HepG2 (cell line): ENCODE data around the gene RAD23A. TPM values are rescaled to one million over a fixed set of nuclear protein-coding genes. Genes with fewer than 3 reads are reported as not detected.
A peak's percentile ranks its signal among the peaks of the same experiment; 100 is the strongest.

Experiments used
- ARID2 ChIP-seq: sonication (generic); formaldehyde crosslinking; IDR thresholded peaks from 2 replicates; pipeline ENCODE4 v1.8.1; 2022; ENCODE audit warnings: mild to moderate bottlenecking, missing genetic modification reagents, borderline replicate concordance
- ASH2L ChIP-seq: fragments of 300-600, 200-600 bp; sonication (generic); IDR thresholded peaks from 2 replicates; pipeline ENCODE4 v1.7.0; 2017; ENCODE audit warnings: low read depth, mild to moderate bottlenecking, moderate library complexity, mixed read lengths, low read length; ENCODE audit not compliant: insufficient read length
- CBX1 ChIP-seq: IDR thresholded peaks from one replicate; pipeline ENCODE4 v1.6.1; 2016; ENCODE audit warnings: antibody characterized with exemption, low read depth
- HNF4G ChIP-seq, 2 experiments: sonication (generic) in 1 of 2; formaldehyde crosslinking in 1 of 2; IDR thresholded peaks; 2 replicates each; pipeline versions ENCODE4 v1.4.0 to v1.6.1; 2011 to 2020; ENCODE audit warnings: borderline replicate concordance in 2 of 2, low read depth in 2 of 2, mild to moderate bottlenecking in 2 of 2, low read length in 1 of 2, missing genetic modification reagents in 1 of 2, moderate library complexity in 1 of 2
- KLF15 ChIP-seq: sonication (generic); formaldehyde crosslinking; IDR thresholded peaks from 2 replicates; pipeline ENCODE4 v1.8.1; 2023; ENCODE audit warnings: borderline replicate concordance, mild to moderate bottlenecking, inconsistent platforms, missing genetic modification reagents, mixed read lengths
- MTA1 ChIP-seq: sonication (generic); formaldehyde crosslinking; IDR thresholded peaks from 2 replicates; pipeline ENCODE4 v1.4.0; 2020; ENCODE audit warnings: missing genetic modification reagents, mild to moderate bottlenecking, borderline replicate concordance
- ONECUT2 ChIP-seq: sonication (generic); formaldehyde crosslinking; IDR thresholded peaks from 2 replicates; pipeline ENCODE4 v1.4.0; 2020; ENCODE audit warnings: missing genetic modification reagents
- SAP130 ChIP-seq: IDR thresholded peaks from 2 replicates; pipeline ENCODE4 v1.6.1; 2016; ENCODE audit warnings: low read depth
- STAG1 ChIP-seq: sonication (generic); formaldehyde crosslinking; IDR thresholded peaks from 2 replicates; pipeline ENCODE4 v1.4.0; 2020; ENCODE audit warnings: missing genetic modification reagents
- U2AF1 ChIP-seq: fragments of 200-400 bp; formaldehyde crosslinking; optimal IDR thresholded peaks from 2 replicates; pipeline ENCODE3; 2017; ENCODE audit warnings: mild to moderate bottlenecking, low read depth, low read length
- ZMAT3 ChIP-seq: sonication (generic); formaldehyde crosslinking; conservative IDR thresholded peaks from 2 replicates; pipeline ENCODE4 v1.7.0; 2021; ENCODE audit warnings: missing genetic modification reagents
- ZNF724P ChIP-seq: sonication (generic); formaldehyde crosslinking; IDR thresholded peaks from 2 replicates; pipeline ENCODE4 v1.8.0; 2022; ENCODE audit warnings: missing genetic modification reagents, borderline replicate concordance
- polyA plus RNA-seq, 8 experiments: library from polyadenylated mRNA; depleted of rRNA in 3 of 8; stranded (reverse) in 7 of 8; unstranded in 1 of 8; fragments of >200 nt; fragmentation: Illumina TruSeq in 4 of 8; extraction: Trizol in 4 of 8; gene quantifications; 2 replicates each; pipeline versions ENCODE4 v1.2.1 to v1.2.3, GENCODE V29; 2011 to 2016; ENCODE audit warnings: low read depth in 4 of 8, missing spikeins in 1 of 8, mixed read lengths in 1 of 8; ENCODE audit not compliant: insufficient read depth in 1 of 8
- total RNA-seq, 5 experiments: library from RNA; depleted of rRNA; stranded (reverse); fragments of >200 nt; fragmentation: Illumina TruSeq; extraction: Trizol; gene quantifications; 2 replicates each; pipeline ENCODE4 v1.2.3, GENCODE V29; 2016; ENCODE audit warnings: low read depth in 1 of 5
- TF ChIP-seq, protein P1 (sequence below): sonication (generic); formaldehyde crosslinking; IDR thresholded peaks from 2 replicates; pipeline ENCODE4 v1.4.0; 2020; ENCODE audit warnings: missing genetic modification reagents
- TF ChIP-seq, protein P2 (sequence below): sonication (generic); formaldehyde crosslinking; IDR thresholded peaks from 2 replicates; pipeline ENCODE4 v1.4.0; 2020; ENCODE audit warnings: missing genetic modification reagents, low read depth, mild to moderate bottlenecking, borderline replicate concordance
- TF ChIP-seq, protein P3 (sequence below), 2 experiments: sonication (generic) in 1 of 2; formaldehyde crosslinking in 1 of 2; IDR thresholded peaks; 2 replicates each; pipeline versions ENCODE4 v1.4.0 to v1.6.1; 2018 to 2020; ENCODE audit warnings: missing genetic modification reagents in 2 of 2, borderline replicate concordance in 1 of 2, low read depth in 1 of 2, mild to moderate bottlenecking in 1 of 2, missing biosample characterization in 1 of 2
- TF ChIP-seq, protein P4 (sequence below): sonication (generic); formaldehyde crosslinking; IDR thresholded peaks from 2 replicates; pipeline ENCODE4 v1.4.0; 2020; ENCODE audit warnings: mild to moderate bottlenecking, missing genetic modification reagents
- TF ChIP-seq, protein P5 (sequence below), 2 experiments: sonication (generic) in 1 of 2; formaldehyde crosslinking in 1 of 2; IDR thresholded peaks; 2 replicates each; pipeline versions ENCODE4 v1.4.0 to v1.6.1; 2016 to 2020; ENCODE audit warnings: borderline replicate concordance in 1 of 2, low read depth in 1 of 2, mild to moderate bottlenecking in 1 of 2, missing genetic modification reagents in 1 of 2

Gene RAD23A
- total and polyA plus RNA-seq, 2 of the 13 experiments (the other 11 are each of a cell fraction or from before 2014, with no cell fraction given), result 42.5 to 54.2 TPM

DNA sequence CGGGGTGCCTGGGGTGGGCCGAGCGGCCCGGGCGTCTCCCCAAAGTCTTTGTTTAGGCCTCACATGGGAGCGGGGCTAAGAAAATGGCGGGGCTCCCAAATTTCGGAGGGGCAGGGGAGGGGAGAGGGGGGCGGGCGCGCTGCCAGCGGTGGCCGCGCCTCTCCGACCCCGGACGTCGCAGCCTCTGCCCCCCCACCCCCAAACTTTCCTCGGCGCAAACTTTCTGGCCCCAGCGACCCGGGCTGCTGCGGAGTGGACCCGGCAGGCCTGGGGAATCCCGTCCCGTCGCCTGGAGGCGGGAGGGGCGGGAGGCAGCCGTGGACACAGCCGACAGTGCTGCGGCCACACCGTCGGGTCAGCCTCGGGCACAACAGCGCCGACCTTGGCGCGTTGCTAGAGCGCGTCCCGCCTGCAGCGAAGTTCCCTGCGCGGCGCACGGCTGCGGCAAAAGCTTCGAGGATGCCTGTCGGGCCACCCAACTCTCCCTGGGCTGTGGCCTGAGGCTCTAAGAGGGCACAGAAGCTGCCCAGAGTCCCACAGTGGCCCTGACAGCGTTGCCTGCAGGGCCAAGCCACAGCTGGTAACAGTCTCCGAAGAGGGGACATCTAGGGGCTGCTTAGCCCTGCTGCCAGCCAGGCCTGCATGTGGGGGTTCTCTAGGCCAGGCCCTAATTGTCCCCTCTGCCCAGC, 50.9 kb downstream of the RAD23A start (continued):
- TF ChIP-seq KLF15, result 0 out of 2 replicates have a peak, but pooled peaks have one; percentile 58
- peak; percentile 15; the same call in 1 of the 2 replicates for TF ChIP-seq ZMAT3 (CRISPR knock-in tag)
- peak; percentile 48; the same call in 1 of the 2 replicates for TF ChIP-seq STAG1
- TF ChIP-seq, protein P1, sequence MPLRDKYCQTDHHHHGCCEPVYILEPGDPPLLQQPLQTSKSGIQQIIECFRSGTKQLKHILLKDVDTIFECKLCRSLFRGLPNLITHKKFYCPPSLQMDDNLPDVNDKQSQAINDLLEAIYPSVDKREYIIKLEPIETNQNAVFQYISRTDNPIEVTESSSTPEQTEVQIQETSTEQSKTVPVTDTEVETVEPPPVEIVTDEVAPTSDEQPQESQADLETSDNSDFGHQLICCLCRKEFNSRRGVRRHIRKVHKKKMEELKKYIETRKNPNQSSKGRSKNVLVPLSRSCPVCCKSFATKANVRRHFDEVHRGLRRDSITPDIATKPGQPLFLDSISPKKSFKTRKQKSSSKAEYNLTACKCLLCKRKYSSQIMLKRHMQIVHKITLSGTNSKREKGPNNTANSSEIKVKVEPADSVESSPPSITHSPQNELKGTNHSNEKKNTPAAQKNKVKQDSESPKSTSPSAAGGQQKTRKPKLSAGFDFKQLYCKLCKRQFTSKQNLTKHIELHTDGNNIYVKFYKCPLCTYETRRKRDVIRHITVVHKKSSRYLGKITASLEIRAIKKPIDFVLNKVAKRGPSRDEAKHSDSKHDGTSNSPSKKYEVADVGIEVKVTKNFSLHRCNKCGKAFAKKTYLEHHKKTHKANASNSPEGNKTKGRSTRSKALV (CRISPR knock-in tag), result peak; percentile 83; the same call in 1 of the 2 replicates
- TF ChIP-seq ARID2, result 0 out of 2 replicates have a peak, but pooled peaks have one; percentile 49
- peak; percentile 53 for TF ChIP-seq U2AF1
- TF ChIP-seq, protein P2, sequence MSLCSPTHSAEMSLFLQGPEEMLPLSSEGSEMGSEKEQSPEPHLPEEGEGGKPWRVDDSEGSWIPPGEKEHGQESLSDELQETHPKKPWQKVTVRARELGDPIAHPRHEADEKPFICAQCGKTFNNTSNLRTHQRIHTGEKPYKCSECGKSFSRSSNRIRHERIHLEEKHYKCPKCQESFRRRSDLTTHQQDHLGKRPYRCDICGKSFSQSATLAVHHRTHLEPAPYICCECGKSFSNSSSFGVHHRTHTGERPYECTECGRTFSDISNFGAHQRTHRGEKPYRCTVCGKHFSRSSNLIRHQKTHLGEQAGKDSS (CRISPR knock-in tag), result 0 out of 2 replicates have a peak, but pooled peaks have one; percentile 30
- TF ChIP-seq, protein P3, sequence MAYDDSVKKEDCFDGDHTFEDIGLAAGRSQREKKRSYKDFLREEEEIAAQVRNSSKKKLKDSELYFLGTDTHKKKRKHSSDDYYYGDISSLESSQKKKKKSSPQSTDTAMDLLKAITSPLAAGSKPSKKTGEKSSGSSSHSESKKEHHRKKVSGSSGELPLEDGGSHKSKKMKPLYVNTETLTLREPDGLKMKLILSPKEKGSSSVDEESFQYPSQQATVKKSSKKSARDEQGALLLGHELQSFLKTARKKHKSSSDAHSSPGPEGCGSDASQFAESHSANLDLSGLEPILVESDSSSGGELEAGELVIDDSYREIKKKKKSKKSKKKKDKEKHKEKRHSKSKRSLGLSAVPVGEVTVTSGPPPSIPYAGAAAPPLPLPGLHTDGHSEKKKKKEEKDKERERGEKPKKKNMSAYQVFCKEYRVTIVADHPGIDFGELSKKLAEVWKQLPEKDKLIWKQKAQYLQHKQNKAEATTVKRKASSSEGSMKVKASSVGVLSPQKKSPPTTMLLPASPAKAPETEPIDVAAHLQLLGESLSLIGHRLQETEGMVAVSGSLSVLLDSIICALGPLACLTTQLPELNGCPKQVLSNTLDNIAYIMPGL (CRISPR knock-in tag; IDR thresholded peaks at IDR 0.05; ENCODE audit: borderline replicate concordance in 1 of 2, low read depth in 1 of 2), result peak; percentile 81 to 90; a peak in 3 of 4 replicates
- TF ChIP-seq ZNF724P (CRISPR knock-in tag), result no peak
- TF ChIP-seq, protein P4, sequence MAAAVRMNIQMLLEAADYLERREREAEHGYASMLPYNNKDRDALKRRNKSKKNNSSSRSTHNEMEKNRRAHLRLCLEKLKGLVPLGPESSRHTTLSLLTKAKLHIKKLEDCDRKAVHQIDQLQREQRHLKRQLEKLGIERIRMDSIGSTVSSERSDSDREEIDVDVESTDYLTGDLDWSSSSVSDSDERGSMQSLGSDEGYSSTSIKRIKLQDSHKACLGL (CRISPR knock-in tag), result peak; percentile 39; the same call in 1 of the 2 replicates
- TF ChIP-seq MTA1, result no peak
- TF ChIP-seq CBX1, result no peak
- peak; percentile 65 for TF ChIP-seq SAP130 (CRISPR knock-in tag)
- TF ChIP-seq, protein P5, sequence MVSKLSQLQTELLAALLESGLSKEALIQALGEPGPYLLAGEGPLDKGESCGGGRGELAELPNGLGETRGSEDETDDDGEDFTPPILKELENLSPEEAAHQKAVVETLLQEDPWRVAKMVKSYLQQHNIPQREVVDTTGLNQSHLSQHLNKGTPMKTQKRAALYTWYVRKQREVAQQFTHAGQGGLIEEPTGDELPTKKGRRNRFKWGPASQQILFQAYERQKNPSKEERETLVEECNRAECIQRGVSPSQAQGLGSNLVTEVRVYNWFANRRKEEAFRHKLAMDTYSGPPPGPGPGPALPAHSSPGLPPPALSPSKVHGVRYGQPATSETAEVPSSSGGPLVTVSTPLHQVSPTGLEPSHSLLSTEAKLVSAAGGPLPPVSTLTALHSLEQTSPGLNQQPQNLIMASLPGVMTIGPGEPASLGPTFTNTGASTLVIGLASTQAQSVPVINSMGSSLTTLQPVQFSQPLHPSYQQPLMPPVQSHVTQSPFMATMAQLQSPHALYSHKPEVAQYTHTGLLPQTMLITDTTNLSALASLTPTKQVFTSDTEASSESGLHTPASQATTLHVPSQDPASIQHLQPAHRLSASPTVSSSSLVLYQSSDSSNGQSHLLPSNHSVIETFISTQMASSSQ (IDR thresholded peaks at IDR 0.05; ENCODE audit: low read depth), result no peak
- TF ChIP-seq, protein P5 (CRISPR knock-in tag; IDR thresholded peaks at IDR 0.05; ENCODE audit: borderline replicate concordance), result 0 out of 2 replicates have a peak, but pooled peaks have one; percentile 25
- no peak; the same call in 1 of the 2 replicates for TF ChIP-seq HNF4G (IDR thresholded peaks at IDR 0.05; ENCODE audit: borderline replicate concordance, low read depth, low read length)
- TF ChIP-seq HNF4G (CRISPR knock-in tag; IDR thresholded peaks at IDR 0.05; ENCODE audit: borderline replicate concordance, low read depth), result no peak
- peak; percentile 55 for TF ChIP-seq ASH2L
- no peak for TF ChIP-seq ONECUT2 (CRISPR knock-in tag)
